GM13977 (cell line): Measurements from ENCODE around the gene RALGAPA1.

Experiments used
- DNase-seq: peaks from one replicate; pipeline ENCODE4 v3.0.0; 2012; ENCODE audit warnings: low spot score
- CTCF ChIP-seq: IDR thresholded peaks from 2 replicates; pipeline ENCODE4 v1.5.1; 2012; ENCODE audit warnings: mild to moderate bottlenecking, control low read depth; ENCODE audit not compliant: insufficient read depth; ENCODE audit errors: extremely low read depth, missing control alignments
- in situ Hi-C: fragments of 300-500 bp; cut with MboI; formaldehyde crosslinking; loops from one replicate; pipeline ENCODE4 v1.12.0; 2022; ENCODE audit warnings: low sequenced_read_pairs, low pct_unique_long_range_greater_than_20kb, mixed read lengths, inconsistent platforms; ENCODE audit not compliant: unreplicated experiment

Gene RALGAPA1

GRCh38 chr14:35509846-35510245, 299.2 kb downstream of the RALGAPA1 start:
- TF ChIP-seq CTCF: no peak
- no peak for DNase-seq
- in situ Hi-C loops: no loop called here

DNA sequence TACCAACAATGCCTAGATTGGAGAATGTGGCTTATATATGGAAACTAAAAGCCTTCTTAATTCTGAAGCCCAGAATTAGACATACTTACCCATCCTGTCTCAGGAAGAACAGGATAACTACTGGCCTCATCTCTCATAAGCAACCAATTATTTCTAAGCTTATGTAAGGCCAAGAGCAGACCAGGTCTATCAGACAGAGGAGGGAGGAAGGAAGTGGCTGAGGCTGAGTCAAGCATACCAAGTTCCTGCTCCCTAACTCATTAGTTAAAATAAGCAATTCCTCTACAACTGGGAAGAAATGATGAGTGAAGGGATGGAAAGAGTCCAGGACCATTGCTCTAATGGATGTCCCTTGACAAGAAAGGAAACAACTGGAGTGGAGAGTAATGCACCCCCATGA, 302.2 kb downstream of the RALGAPA1 start:
- DNase-seq: no peak
- in situ Hi-C loops: no loop called here
- TF ChIP-seq CTCF: no peak

DNA sequence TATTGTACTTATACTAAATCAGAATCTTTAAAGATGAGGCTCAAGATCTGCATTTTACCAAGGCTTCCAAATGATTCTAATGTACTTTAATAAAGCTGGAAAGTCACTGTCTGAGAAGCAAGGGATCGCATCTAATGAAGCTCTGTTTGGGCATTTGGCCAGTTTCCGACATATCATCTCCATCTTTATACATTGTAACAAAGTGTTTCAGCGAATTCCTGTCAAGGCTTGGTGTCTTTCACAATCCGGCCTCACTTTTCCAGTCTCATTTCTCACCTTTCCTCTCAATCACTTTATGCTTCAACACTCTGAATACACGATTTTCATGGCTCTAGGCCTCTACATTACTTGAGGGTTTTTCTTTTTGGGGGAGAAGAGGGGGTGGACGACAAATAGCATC, 302.6 kb downstream of the RALGAPA1 start:
- no peak for DNase-seq
- in situ Hi-C loops: no loop called here
- TF ChIP-seq CTCF: no peak

- in situ Hi-C loops: no loop called here
- no peak for DNase-seq
- no peak for TF ChIP-seq CTCF
Observed at GRCh38 chr14:35504260-35504659, 304.8 kb downstream of the RALGAPA1 start.

DNA sequence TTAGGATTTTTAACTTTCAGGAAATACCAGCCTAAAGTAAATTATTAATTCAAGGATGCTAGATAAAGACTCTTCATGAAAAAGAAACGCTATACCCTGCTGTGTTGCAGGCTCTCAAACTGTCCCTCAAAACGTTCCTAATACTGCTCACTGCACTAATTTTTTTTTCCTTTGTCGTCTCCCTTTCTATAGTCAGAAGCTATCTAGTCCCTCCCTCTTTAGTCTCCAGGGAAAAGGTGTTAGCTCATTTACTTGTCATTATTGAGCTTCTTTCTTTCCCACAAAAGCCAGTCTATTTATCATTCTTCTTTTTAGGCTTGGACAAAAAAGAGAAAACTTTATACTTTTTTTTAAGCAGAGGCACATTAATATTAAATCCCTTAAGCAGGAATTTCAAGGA, 305.4 kb downstream of the RALGAPA1 start:
- DNase-seq: no peak
- no peak for TF ChIP-seq CTCF
- in situ Hi-C loops: no loop called here

GRCh38 chr14:35499180-35499579, 309.9 kb downstream of the RALGAPA1 start:
- in situ Hi-C loops: no loop called here
- TF ChIP-seq CTCF: no peak
- DNase-seq: no peak

GRCh38 chr14:35495278-35495677, 313.8 kb downstream of the RALGAPA1 start:
- TF ChIP-seq CTCF: no peak
- in situ Hi-C loops: no loop called here
- DNase-seq: no peak
